Right atrium auricular region (tissue), 2 donors: ENCODE data around the gene CLPX. TPM values are rescaled to one million over a fixed set of nuclear protein-coding genes. Genes with fewer than 3 reads are reported as not detected.
"Not testable (repeated sequence)": the region's sequence is repeated elsewhere in the genome, so short reads cannot be mapped to it uniquely, and the experiment has no call there.

Experiments
- DNase-seq: peaks from one replicate; pipeline ENCODE4 v3.0.0-alpha.2; 2019; ENCODE audit warnings: low spot score
- H3K27ac ChIP-seq, 2 donors: fragments of 200-600 bp; sonication (generic); 1 replicate in 1 of 2; 2 replicates in 1 of 2; pipeline ENCODE4 v1.5.1; 2016 to 2019
- H3K27me3 ChIP-seq, 2 donors: fragments of 200-600 bp; sonication (generic); one replicate each; pipeline versions ENCODE4 v1.5.1 to v1.6.0; 2017 to 2019
- H3K36me3 ChIP-seq: fragments of 200-600 bp; sonication (generic); one replicate; pipeline ENCODE4 v1.5.1; 2016
- H3K4me1 ChIP-seq, 2 donors: fragments of 200-600 bp; sonication (generic); one replicate each; pipeline versions ENCODE4 v1.5.1 to v1.6.0; 2017 to 2019
- H3K4me3 ChIP-seq, 2 donors: fragments of 200-600 bp; sonication (generic); 1 replicate in 1 of 2; 2 replicates in 1 of 2; pipeline ENCODE4 v1.5.1; 2017 to 2019; ENCODE audit warnings: mild to moderate bottlenecking in 1 of 2, moderate library complexity in 1 of 2
- H3K9me3 ChIP-seq, 2 donors: fragments of 200-600 bp; sonication (generic); one replicate each; pipeline ENCODE4 v1.5.1; 2019
- CTCF ChIP-seq, 2 donors: fragments of 200-600 bp; sonication (generic); IDR thresholded peaks; one replicate each; pipeline ENCODE4 v1.5.1; 2019; ENCODE audit warnings: antibody characterized with exemption in 2 of 2
- total RNA-seq, 2 donors: library from RNA; depleted of rRNA; stranded (reverse); fragments of >200 nt; gene quantifications; one replicate each; pipeline ENCODE4 v1.1.0, GENCODE V29; 2016

Gene CLPX
- total RNA-seq, 2 donors from 2014 or later: 28.8 to 39.5 TPM

GRCh38 chr15:65196637-65197336 is 11.6 kb upstream of the CLPX start:
- no peak for DNase-seq
- no peaks in the 10 kb centered on the region for H3K4me1 ChIP-seq
- H3K27me3 ChIP-seq: no peaks in the 10 kb centered on the region
- no peaks in the 10 kb centered on the region for H3K9me3 ChIP-seq
- H3K36me3 ChIP-seq: no peaks in the 10 kb centered on the region
- no peak overlapping the region for H3K4me3 ChIP-seq
- no peak for TF ChIP-seq CTCF (IDR thresholded peaks at IDR 0.05)
- no peak overlapping the region for H3K27ac ChIP-seq

- Histone ChIP-seq H3K27me3 (no peaks in the 10 kb centered on the region), H3K4me1 (no peaks in the 10 kb centered on the region), H3K9me3 (no peaks in the 10 kb centered on the region), H3K4me3 (no peak overlapping the region), H3K36me3 (no peaks in the 10 kb centered on the region), H3K27ac (peak overlapping the region in 1 of 2 donors; percentile 62)
- no peak for TF ChIP-seq CTCF (IDR thresholded peaks at IDR 0.05)
- DNase-seq: no peak
Measured at GRCh38 chr15:65195548-65195923, 10.4 kb upstream of the CLPX start.

GRCh38 chr15:65194826-65195547 is 9.8 kb upstream of the CLPX start:
- Histone ChIP-seq H3K36me3 (no peaks in the 10 kb centered on the region), H3K27ac (peak overlapping the region in 1 of 2 donors; percentile 62), H3K4me3 (no peak overlapping the region), H3K9me3 (no peaks in the 10 kb centered on the region), H3K4me1 (no peaks in the 10 kb centered on the region), H3K27me3 (no peaks in the 10 kb centered on the region)
- no peak for DNase-seq
- TF ChIP-seq CTCF (IDR thresholded peaks at IDR 0.05): no peak

- H3K36me3 ChIP-seq: no peaks in the 10 kb centered on the region
- no peaks in the 10 kb centered on the region for H3K27me3 ChIP-seq
- no peaks in the 10 kb centered on the region for H3K4me1 ChIP-seq
- DNase-seq: no peak
- H3K4me3 ChIP-seq: no peak overlapping the region
- no peak for TF ChIP-seq CTCF (IDR thresholded peaks at IDR 0.05)
- no peak overlapping the region for H3K27ac ChIP-seq
- H3K9me3 ChIP-seq: no peaks in the 10 kb centered on the region
Measured at GRCh38 chr15:65192016-65192415, 6.9 kb upstream of the CLPX start.

- Histone ChIP-seq H3K27me3 (no peaks in the 10 kb centered on the region), H3K27ac (no peak overlapping the region), H3K36me3 (no peaks in the 10 kb centered on the region), H3K9me3 (no peaks in the 10 kb centered on the region), H3K4me3 (no peak overlapping the region), H3K4me1 (peaks cover 0 to 5% of the 10 kb centered on the region in 2 donors)
- DNase-seq: no peak
- TF ChIP-seq CTCF (IDR thresholded peaks at IDR 0.05): peak; percentile 37 to 74
Measured at GRCh38 chr15:65189102-65189740, 4.1 kb upstream of the CLPX start.

- H3K4me1 ChIP-seq: peaks cover 0 to 11% of the 10 kb centered on the region in 2 donors
- not testable (repeated sequence) for H3K9me3 ChIP-seq, H3K36me3 ChIP-seq, DNase-seq, H3K4me3 ChIP-seq, H3K27ac ChIP-seq, H3K27me3 ChIP-seq
Measured at GRCh38 chr15:65188472-65188871, 3.3 kb upstream of the CLPX start.
